Activated CD8-positive, alpha-beta memory T cell treated with anti-CD3 and anti-CD28 coated beads, Interleukin-2, amount 50 U/mL, for 1 hour (primary cell): ENCODE data around the gene FANCF.
A peak's percentile ranks its signal among the peaks of the same experiment; 100 is the strongest.

Source experiments
- DNase-seq: peaks from one replicate; pipeline ENCODE4 v3.0.0-alpha.2; 2020; ENCODE audit errors: extremely low read depth

Gene FANCF

GRCh38 chr11:22626573-22627239 lies 1.1 kb upstream of the FANCF start:
- no peak for DNase-seq

GRCh38 chr11:22624742-22625447 lies 728 bp downstream of the FANCF start:
- peak; percentile 17 for DNase-seq

GRCh38 chr11:22617868-22618267 lies 7.8 kb downstream of the FANCF start:
- no peak for DNase-seq

DNA sequence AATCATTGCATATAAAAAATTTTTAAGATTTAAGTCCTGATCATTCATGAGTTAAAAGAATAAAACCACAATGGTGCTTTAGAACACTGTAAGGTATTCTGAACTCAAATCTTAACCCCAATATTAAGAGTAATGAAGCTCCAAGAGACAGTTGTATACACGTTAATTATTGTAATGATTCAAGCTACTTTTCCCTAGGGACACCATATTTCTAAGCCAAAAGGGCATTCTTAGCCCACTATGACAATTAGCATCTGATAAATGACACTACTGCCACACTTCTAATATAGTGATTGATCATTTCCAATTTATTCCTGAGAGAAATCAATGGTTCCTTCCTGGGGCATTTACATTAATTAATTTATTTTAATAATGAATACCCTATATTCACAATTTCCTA lies 21.7 kb downstream of the FANCF start:
- DNase-seq = no peak

DNA sequence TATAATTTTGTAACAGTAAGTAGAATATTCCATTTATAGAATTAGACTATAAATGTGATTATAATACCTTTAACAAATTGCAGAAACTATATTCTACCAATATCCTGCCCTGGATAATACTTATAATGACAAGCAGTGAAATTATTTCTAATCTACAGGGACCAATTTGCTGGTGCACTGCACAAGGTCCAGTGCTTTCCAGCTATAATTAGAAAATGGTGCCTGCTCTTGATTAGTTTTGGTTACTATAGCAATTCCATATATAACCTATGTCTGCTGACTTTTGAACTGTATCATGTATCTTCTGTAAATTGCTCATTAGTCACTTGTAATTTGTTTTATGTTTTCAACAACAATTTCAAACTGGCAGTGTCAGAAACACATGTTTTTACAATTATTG lies 23.1 kb downstream of the FANCF start:
- no peak for DNase-seq

GRCh38 chr11:22599458-22599857 lies 26.2 kb downstream of the FANCF start:
- DNase-seq = no peak

DNA sequence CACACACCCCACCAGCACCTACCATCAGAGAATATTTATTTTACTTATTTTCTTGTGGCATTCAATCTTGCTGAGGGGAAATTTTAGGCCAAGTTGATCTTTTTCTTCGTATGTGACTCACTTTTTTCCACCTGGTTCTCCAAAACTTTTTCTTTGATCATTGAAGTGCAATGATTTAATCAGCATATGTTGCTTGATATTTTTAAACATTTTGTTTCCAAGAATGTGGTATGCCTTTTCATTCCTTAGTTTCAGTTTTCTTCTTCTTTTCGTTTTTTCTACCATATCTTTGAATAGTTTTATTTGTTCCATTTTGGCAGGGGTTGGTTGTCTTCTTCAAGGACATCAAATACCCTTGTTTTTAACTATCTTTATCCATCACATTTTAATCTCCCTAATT lies 28.6 kb downstream of the FANCF start:
- DNase-seq = no peak

DNA sequence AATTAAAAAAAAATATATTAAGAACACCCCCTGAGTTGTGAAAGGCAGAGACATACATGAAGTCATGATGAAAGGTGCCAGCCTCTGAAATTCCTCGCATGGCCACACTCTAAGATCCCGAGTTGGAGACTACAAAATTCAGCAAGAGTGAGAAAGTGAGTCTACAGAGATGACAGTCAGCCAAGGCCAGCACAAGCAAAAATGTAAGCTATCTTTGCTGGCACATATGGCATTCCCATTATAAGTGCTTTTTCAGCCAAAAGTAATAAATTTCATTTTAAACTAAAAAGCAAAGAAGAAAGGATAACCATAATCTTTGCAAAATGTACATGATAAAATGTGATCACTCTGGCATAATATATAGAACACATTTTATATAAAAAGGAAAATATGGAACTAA lies 40.6 kb downstream of the FANCF start:
- no peak for DNase-seq

DNA sequence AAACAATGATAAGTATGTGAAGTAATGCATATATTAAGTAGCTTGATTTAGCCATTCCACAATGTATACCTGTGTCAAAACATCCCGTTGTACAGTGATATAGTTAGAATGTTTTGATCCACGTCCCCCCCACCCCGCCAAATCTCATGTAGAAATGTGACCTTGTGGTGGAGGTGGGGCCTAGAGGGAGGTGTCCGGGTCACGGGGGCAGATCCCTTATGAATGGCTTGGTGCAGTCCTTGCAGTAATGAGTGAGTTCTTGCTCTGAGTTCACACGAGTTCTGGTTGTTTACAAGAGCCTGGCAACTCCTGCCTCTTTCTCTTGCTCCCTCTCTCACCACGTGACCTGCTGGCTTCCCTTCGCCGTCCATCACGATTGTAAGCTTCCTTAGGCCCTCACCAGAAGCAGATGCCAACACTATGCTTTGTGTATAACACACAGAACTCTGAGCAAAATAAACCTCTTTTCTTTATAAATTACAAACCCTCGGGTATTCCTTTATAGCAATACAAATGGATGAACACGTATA lies 41.6 kb downstream of the FANCF start:
- no peak for DNase-seq

DNA sequence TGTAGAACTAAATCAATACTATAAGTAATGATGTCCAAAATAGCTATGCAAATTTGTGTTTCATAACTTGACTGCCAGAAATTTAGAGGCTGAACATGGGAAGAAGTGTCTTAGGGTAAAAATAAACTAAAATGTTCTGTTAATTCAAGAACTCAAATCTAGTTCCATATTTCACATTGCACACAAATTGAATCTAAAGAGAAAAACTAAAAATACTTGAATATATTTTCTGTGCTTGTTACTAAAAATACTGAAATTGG lies 43.5 kb downstream of the FANCF start:
- DNase-seq = no peak

DNA sequence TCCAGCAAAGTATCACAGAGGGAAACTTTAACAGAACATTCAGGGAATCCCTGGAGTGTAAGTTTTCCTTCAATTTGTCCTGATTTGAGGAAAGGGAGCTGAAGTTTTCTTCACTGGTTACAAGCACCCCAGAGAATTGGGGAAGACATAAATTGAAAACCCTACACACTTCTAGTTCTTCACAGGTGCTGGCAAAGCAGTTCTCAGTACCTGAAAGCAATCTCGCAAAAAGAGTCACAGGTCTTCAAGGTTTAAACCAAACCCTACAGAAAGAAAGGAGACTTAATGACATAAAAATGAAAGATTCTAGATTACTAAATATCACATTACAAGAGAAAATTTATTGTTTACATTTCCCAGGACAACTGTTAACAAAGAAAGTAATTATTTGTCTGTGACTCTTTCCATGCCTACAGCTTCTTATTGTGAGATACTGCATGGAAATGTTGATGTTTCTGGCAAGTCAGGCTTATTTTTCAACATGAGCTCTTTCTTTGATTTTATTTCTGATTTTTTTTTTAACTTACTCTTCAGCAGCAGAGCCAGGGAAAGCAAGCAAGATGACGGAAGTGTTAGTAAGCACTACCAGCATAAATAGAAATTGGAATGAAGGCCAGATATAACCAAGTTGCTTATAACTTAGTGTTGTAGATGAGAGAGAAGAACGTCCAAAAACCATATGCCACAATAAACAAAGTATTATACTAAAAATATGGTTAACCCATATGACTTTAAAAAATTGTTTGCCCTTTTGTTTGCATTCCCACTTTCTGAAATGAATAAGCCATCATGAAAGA lies 44.1 kb downstream of the FANCF start:
- DNase-seq = no peak

GRCh38 chr11:22577854-22578253 lies 47.8 kb downstream of the FANCF start:
- DNase-seq = no peak
